ENCODE results near the gene LYPLA2.
"Not testable (repeated sequence)": the region's sequence is repeated elsewhere in the genome, so short reads cannot be mapped to it uniquely, and the experiment has no call there.

The LYPLA2 gene

DNA sequence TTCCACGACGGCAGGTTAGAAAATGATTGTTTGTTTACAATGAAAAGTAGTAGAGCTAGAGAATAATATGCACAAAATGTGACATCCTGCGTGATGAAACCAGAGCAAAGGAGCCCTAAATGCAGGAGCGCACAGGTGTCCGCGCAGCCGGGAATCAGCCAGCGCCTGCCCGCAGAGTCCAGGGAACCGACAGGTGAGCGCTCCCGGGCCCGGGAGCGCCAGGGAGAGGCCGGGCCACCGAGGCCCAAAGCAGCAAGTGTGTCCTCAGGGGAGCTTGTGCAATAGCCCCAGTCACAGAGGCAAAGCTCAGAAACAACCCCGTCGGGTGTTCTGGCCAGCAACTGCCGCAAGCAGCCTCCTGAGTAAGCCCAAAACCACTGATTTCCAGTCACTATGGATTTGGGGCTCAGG lies 10.4 kb downstream of the LYPLA2 start:
- DNase-seq = no peak

DNA sequence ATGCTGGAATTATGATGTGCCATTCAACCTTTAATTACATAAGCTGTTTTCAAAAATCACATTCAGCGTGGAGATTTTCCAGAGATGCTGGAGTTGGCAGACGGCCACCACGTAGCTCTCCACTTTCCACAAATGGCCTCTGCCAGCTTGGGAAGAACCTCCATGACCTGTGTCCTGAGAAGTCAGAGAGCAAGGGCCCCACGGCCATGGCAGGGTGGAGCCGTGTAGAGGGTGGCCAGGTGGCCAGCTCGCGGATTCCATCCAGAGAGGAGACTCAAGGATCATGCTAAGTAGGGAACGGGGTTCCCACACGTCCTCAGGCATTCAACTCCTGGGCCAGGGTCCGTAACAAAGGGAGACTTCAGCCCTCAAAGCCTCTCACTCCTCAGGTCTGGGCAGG lies 10.9 kb downstream of the LYPLA2 start:
- no peak for DNase-seq

DNA sequence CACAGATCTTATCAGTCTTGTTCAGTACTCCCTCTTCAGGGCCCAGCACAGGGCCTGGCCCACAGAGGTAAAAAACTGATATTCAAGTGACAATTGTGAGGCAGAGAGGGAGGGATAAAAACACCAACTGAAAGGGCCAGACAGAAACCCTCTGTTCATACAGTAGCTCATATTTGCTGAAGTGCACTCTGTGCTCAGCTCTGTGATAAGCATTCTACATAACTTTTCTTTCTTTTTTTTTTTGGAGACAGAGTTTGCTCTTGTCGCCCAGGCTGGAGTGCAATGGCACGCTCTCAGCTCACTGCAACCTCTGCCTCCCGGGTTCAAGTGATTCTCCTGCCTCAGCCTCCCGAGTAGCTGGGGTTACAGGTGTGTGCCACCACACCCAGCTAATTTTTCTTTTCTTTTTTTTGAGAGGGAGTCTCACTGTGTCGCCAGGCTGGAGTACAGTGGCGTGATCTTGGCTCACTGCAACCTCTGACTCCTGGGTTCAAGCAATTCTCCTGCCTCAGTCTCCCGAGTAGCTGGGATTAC lies 11.9 kb downstream of the LYPLA2 start:
- DNase-seq = peak; percentile 18

DNA sequence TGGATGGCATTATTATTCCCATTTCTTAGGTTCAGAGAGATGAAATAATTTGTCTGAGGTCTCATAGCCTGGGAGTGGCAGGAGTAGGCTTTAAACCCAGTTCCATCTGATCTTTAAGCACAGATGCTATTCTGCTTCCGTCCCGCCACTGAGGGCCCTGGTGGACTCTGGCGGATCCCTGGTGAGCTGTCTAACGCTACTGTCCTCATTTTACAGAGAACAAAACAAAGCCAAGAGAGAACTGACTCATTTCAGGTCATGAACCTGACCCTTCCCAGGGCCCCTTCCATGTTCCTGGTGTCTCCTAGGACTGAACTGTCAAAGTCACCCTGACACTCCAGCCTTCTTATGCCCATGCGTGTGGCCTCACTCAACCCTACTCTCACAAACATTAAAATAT lies 12.7 kb downstream of the LYPLA2 start:
- DNase-seq = no peak

DNA sequence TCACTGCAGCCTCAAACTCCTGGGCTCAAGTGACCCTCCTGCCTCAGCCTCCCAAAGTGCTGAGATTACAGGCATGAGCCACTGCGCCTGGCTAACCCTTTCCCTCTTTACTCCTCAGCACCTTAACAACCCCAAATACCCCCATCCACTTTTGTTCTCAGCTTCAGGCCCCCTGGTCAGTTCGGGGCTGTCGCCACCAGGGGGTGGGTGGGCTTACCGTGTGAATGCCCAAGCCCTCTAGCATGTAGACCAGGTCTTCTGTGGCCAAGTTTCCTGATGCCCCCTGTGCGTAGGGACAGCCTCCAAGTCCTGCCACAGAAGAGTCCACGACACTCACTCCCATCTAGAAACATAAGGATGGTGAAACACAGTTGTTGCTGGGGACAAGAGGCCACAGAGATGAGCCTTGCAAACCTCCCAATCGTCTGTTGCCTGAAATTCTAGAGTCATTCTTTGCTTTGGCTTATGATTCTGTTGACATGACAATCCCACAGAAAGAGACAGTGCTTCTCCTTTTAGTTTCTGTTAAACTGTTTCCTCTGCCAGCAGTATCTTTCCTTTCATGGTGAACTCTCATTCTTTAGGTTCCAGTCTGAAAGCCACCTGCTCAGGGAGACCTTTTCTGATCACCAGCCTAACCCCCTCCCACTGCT lies 13.4 kb downstream of the LYPLA2 start:
- DNase-seq = peak; percentile 14

DNA sequence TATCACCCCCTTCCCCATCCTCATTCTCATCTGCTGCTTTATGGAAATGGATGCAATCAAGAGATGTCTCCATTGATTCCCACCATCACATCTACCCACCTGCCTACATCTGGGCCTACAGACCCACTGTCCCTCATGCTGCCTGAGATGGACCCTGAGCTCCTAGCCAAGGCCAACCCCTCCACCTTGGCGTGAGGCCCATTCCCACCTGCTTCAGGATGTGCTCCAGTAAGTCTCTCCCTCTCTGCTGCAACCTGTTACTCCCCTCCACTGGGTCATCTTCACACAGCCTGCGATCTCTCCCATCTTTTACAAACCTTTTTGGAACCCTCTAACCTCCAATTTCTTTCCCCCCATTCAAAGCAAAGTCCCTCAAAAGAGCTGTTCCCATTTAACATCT lies 14.1 kb downstream of the LYPLA2 start:
- no peak for DNase-seq

DNA sequence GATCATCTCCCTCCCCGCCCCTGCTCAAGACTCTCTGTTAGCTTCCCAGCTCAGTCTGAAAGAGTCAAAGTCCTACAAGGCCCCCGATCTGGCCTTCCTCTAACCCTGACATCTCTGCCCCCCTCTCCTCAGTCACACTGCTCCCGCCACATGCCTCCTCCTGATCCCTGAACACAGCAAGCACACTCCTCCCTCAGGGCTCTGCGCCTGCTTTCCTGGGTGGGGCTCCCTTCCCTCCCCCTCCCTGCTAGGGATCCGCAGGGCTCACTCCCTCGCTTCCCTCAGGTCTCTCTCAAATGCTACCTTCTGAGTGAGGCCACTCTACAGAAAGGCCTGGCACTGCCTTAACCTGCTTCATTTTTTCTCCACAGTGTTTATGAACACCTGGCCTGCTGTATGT lies 15.3 kb downstream of the LYPLA2 start:
- no peak for DNase-seq

DNA sequence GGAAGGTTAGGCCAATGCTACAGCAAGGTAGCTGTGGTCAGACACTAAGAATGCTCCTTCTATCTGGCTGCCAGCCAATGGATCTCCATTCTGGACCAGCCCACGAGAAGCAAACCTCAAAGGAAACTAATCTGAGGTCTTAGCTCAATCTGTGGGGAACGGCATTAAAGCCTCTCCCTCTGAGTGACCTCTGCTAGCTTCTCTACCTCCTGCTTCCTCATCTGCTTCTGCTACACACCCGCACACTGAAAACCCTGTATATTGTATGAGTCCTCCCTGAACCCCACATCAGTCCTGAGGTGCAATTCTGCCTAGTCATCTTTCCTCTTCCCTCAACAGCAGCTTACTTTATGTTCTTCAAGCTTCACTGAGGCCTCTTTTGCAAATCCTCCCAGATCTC lies 16.5 kb downstream of the LYPLA2 start:
- peak; percentile 60 for DNase-seq

DNA sequence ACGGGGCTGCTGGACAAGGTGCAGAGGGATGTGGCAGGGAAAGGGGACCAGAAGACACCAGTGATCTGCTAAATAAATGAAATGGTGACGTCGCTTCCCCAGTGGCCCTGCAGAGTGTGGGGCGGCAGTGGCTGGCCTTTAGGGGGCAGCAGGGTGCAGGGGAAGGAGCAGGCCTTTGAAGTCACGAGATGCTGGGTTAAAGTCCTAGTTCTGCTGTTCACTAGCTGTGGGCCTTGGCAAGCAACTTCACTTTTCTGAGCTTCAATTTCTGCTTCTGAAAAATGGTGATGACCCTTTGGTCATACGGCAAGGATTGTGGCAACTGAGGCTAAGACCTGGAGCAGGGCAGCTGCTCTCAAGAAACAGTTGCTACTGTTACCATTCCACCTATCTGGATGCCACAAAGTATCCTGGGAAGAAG lies 18.8 kb downstream of the LYPLA2 start:
- peak; percentile 96 for DNase-seq

DNA sequence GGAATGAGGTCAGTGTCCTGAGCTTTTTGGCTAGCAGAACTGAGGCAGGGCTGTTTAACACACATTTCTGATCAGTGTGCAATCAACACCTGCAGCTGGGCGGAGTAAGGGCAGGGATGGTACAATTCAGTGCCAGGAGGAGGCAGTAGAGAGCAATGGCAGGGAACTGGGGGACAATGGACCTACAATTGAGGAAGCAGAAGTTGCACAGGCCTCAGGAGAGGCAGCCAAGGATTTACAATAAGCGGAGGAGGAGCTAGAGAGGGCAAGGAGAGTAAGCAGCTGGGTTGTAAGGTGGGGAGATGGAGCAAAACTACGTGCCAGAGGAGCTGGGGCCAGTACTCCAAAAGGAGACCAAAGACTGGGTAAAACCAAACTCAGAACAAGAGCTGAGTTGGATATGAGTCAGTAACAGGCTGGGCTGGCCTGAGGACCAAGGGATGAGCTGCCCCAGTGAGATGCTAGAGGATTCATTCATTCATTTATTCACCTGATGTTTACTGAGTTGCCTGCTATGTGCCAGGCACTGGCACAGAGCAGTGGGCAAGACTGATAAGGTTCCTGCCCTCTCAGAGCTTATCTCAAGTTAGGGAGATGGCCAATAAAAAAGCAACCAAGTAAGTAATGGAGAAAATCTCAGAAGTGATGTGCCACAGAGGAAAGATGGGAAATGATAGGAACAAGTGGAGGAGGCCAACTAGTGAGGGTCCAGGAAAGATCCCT lies 20.0 kb downstream of the LYPLA2 start:
- DNase-seq = peak; percentile 89

DNA sequence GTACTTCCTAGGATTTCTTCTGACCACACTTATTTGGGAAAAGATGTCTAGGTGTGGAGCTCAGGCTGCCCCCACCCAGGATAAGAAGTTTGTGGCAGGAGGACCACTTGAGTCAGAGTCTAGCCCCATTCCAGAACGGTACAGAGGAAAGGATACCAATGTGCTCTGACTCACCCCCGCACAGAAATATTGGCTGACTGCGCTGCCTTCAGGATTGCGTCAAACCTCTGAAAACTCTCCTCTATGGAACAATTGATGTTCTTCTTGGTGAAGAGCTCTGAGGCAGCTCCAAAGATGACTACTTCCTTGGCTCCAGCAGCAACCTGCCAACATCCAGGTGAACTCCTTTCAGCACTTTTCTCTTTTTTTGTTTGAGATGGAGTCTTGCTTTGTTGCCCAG lies 23.1 kb downstream of the LYPLA2 start:
- DNase-seq = no peak

DNA sequence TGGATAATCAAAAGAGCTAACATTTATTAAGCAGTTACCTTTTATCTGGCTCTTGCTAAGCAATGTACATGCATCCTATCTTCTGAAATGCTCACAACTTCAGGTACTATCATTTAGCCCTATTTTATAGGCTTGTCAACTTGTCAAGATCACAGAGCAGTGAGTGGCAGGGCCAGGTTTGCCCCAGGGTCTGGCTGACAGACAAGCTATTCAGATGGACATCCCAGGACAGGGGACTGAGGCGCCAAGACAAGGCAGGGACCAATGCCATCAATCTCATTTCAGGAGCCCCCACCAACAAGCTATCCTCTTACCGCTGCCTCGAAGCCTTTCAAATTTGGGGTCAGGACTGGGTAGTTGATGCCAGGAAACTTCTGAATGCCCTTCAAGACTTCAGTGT lies 25.4 kb downstream of the LYPLA2 start:
- no peak for DNase-seq

DNA sequence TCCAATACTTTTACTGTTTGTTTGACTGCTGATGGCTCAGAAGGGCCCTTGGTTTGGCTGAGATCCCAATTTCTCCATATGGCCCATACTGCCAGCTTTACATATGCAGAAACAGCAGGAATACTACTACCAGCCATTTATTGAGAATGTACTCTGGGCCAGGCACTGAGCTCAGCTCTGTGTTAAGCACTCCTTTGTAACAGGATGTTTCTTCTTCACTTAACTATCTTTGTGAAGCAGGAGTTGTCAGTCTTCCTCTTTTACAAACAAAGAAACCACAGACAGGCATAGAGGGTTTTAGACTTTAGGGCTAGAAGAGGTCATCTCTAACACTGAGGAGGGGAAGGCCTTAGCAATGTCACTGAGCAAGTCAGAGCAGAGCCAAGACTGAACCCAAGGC lies 26.0 kb downstream of the LYPLA2 start:
- DNase-seq = peak; percentile 58

DNA sequence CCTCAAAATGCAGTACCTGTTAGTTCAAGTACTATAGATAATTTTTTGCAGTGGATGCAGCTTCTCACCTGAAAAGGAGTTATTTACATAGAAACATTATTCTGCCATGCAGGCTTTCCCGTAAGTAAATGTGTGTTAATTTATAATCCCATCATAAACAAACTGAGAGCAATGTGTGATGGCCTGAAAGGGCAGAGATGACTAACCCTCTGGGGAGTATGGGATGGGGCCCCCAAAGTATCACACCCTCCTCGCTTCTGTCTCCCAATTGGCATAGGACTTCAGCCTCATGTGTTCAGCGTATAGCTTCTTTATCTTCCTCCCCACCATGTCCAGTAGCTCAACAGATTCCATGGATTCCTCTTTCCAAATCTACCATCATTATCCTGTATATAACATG lies 26.7 kb downstream of the LYPLA2 start:
- DNase-seq = no peak

DNA sequence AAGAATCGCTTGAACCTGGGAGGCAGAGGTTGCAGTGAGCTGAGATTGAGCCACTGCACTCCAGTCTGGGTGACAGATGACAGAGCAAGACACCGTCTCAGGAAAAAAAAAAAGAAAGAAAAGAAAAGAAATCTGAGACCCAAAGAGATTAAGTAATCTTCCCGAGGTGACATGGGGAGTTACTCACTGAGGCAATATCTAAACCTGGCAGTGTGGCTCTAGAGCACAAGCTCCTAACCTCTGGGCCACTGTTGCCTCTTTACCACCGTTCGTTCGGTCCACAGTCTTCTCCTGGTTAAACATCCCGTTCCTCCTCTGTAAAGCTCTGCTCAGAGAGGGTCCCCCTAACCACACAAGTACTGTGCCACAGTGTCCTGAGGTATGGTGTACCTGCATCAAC lies 32.8 kb downstream of the LYPLA2 start:
- DNase-seq = no peak

DNA sequence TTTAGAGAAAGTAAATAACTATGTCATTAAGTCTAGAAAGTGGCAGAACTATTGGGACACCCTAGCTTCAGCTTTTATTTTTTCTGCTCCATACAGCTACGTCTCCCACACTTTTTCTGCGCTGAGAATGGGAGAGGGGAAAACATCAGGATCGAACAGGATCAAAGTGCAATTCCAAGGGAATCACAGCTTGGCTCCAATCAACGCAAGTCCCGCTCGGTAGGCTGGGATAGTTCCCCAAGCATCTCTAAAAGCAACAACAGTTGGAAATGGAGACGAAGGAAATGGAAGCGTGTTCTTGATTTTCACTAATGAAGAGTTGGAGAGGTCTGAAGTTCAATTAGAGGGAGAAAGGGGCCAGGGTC lies 33.7 kb downstream of the LYPLA2 start:
- no peak for DNase-seq

DNA sequence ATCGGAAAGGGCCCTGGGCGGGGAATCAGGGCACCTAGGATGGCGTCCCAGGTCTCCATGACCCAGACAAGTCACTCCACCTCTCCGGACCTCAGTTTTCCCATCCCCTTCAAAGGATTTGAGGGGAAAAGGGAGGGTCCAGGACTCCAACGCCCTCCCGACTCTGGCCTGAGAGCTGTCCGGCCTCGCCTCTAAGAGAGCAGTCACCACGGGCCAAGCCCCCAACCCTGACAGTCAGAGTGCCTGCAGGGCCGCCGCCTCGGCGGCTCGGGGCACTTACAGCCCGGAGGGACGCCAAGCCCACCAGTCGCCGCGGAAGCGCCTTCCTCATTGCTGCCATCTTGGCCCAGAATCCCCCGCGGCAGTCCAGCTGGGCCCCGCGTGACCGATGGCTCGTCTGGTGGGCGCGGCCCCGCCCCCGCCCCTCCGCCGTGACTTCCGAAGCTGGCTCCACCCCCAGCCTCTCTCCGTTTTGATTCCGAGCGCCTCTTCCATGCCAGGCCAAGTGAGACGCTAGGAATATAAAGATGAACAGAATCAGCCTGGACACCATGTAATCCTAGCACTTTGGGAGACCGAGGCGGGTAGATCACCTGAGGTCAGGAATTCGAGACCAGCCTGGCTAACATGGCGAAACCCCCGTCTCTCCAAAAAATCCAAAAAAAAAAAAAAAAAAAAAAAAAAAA lies 34.3 kb downstream of the LYPLA2 start, which contains the start of gene HMGCL:
Gene HMGCL (minus strand): TSS at position 354 of the 686 bp plus-strand sequence. CDS start 14 bp downstream, at position 340.
- peak; percentile 96 for DNase-seq

DNA sequence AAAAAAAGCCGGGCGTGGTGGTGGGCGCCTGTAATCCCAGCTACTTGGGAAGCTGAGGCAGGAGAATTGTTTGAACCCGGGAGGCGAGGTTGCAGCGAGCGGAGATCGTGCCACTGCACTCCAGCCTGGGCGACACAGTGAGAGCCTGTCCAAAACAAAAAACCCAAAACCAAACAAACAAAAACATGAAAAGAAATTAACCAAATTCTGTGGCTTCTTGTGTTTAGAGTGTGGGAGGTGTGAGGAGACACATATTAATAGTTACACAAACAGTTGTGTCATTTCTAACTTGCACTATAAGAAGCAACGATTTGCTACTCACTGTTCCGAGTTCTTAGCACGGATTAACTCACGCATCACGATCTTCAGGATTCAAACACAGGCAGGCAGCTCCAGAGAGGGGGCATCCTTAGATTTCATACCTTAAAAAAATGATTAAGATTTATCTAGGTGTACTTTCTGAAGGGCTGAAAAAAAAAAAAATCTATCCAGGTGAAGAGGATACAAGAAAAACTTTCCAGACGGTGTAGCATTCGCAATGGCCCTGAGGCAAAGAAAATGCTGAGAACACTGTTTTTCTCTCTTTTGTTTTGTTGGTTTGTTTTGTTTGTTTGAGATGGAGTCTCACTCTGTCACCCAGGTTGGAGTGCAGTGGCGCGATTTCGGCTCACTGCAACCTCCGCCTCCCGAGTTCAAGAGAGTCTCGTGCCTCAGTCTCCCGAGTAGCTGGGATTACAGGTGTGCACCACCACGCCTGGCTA lies 35.0 kb downstream of the LYPLA2 start:
- DNase-seq = peak; percentile 13

DNA sequence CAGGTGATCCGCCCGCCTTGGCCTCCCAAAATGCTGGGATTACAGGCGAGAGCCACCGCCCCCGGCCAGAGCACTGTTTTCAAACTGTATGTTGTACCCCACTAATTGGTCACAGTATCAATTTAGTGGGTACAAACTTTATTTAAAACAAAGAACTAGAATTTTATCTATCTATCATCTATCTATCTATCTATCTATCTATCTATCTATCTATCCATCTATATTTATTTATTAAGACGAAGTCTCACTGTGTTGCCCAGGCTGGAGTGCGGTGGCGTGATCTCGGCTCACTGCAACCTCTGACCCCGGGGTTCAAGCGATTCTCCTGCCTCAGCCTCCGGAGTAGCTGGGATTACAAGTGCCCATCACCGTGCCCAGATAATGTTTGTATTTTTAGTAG lies 35.6 kb downstream of the LYPLA2 start:
- DNase-seq = not testable (repeated sequence)

DNA sequence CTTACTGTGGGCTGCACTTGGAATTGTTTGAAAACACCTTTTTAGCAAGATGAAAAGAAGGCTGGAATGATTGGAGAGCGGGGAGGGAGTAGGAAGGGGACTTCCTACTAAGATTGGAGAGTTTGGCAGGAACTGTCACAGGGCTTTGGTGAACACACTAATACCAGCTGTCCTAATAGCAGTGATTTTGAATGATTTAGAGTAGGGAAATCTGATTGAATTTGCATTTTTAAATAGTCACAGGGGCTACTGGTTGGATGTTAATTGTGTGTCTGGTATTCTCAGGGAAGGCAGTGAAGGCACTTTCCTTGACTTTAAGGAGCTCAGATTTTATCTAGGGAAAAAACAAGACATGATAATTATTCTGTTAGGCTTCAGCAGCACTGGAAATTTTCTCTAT lies 36.8 kb downstream of the LYPLA2 start:
- no peak for DNase-seq

DNA sequence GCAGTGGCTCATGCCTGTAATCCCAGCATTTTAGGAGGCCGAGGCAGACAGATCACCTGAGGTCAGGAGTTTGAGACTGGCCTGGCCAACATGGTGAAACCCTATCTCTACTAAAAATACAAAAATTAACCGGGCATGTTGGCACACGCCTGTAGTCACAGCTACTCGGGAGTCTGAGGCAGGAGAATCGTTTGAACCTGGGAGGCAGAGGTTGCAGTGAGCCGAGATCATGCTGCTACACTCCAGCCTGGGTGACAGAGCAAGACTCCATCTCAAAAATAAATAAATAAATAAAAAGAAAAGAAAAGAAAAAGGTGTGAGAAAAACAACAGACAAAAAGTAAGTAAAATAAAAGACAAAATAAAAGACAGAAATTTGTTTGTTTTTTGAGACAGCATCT lies 43.2 kb downstream of the LYPLA2 start:
- not testable (repeated sequence) for DNase-seq

DNA sequence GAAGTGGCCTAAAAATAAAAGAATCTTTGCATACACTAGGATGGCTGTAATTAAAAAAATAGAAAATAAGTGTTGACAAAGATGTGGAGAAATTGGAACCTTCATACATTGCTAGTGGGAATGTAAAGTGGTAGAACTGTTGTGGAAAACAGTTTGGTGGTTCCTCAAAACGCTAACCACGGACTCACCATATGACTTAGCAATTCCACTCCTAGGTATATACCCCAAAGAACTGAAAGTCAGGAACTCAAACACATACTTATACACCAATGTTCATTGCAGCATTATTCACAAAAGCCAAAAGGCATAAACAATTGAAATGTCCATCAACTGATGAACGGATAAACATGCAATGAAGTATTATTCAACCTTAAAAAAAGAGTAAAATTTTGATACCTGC lies 45.1 kb downstream of the LYPLA2 start:
- DNase-seq = peak; percentile 37

DNA sequence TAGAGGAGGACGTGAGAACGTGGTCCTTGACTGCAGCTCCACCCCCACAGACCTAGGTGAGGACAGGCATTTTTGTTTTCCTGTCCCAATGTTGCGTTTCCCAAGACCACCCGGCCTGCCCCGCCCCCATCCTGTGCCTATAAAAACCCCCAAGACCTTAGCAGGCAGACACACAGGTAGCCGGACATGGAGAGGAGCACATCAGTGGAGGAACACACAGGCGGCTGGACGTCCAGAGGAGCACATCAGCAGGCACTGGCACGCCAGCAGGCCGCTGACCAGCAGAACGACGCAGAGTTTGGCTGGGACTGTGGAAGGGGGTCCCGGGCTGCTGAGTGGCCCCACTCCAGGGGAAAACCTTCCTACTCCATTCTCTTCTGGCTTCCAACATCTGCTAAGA lies 47.0 kb downstream of the LYPLA2 start:
- DNase-seq = no peak
